Measurements from ENCODE around the gene SORCS2.

SORCS2 gene

GRCh38 chr4:7420661-7421040 lies 228.3 kb downstream of the SORCS2 start:
- H2AFZ ChIP-seq (ENCODE audit: low read depth, low read length): no peak overlapping the region
- H4K20me1 ChIP-seq (ENCODE audit: insufficient read depth, low read length): no peaks in the 10 kb centered on the region; the same call in 1 of the 2 replicates
- H3K4me2 ChIP-seq (ENCODE audit: insufficient read depth, low read length): no peak overlapping the region
- no peak overlapping the region for H3K9ac ChIP-seq (ENCODE audit: low read depth, low read length)
- H3K79me2 ChIP-seq (ENCODE audit: insufficient read depth, low read length): no peaks in the 10 kb centered on the region
- DNase-seq (no peak), ATAC-seq (ENCODE audit: insufficient read depth, low read depth) (no peak)
- no peak for TF ChIP-seq EZH2 (IDR thresholded peaks at IDR 0.05; ENCODE audit: borderline replicate concordance, low read depth, low read length, severe bottlenecking)
- no peak for TF ChIP-seq CTCF (IDR thresholded peaks at IDR 0.05; ENCODE audit: borderline replicate concordance, extremely low read depth, low read length, poor library complexity, severe bottlenecking)
- H3K9me3 ChIP-seq (ENCODE audit: insufficient read depth, low read length, severe bottlenecking): no peaks in the 10 kb centered on the region
- no peaks in the 10 kb centered on the region for H3K36me3 ChIP-seq (ENCODE audit: insufficient read depth, low read length)
- no peaks in the 10 kb centered on the region for H3K27me3 ChIP-seq (ENCODE audit: insufficient read depth, low read length, poor library complexity)
- H3K4me3 ChIP-seq (ENCODE audit: low read depth in 1 of 2, low read length in 2 of 2): no peak overlapping the region
- H3K27ac ChIP-seq (ENCODE audit: low read length): no peak overlapping the region
- no peaks in the 10 kb centered on the region for H3K4me1 ChIP-seq (ENCODE audit: insufficient read depth, low read length)

GRCh38 chr4:7421356-7422150 lies 229.2 kb downstream of the SORCS2 start:
- Histone ChIP-seq H2AFZ (ENCODE audit: low read depth, low read length) (no peak overlapping the region), H3K36me3 (ENCODE audit: insufficient read depth, low read length) (no peaks in the 10 kb centered on the region), H3K4me2 (ENCODE audit: insufficient read depth, low read length) (no peak overlapping the region), H3K27me3 (ENCODE audit: insufficient read depth, low read length, poor library complexity) (no peaks in the 10 kb centered on the region), H3K9ac (ENCODE audit: low read depth, low read length) (no peak overlapping the region), H3K9me3 (ENCODE audit: insufficient read depth, low read length, severe bottlenecking) (no peaks in the 10 kb centered on the region), H4K20me1 (ENCODE audit: insufficient read depth, low read length) (no peaks in the 10 kb centered on the region; the same call in 1 of the 2 replicates), H3K4me1 (ENCODE audit: insufficient read depth, low read length) (no peaks in the 10 kb centered on the region), H3K4me3 (ENCODE audit: low read depth in 1 of 2, low read length in 2 of 2) (no peak overlapping the region), H3K27ac (ENCODE audit: low read length) (no peak overlapping the region), H3K79me2 (ENCODE audit: insufficient read depth, low read length) (no peaks in the 10 kb centered on the region)
- TF ChIP-seq CTCF (IDR thresholded peaks at IDR 0.05; ENCODE audit: borderline replicate concordance, extremely low read depth, low read length, poor library complexity, severe bottlenecking): no peak
- no peak for TF ChIP-seq EZH2 (IDR thresholded peaks at IDR 0.05; ENCODE audit: borderline replicate concordance, low read depth, low read length, severe bottlenecking)
- ATAC-seq (ENCODE audit: insufficient read depth, low read depth) (no peak), DNase-seq (no peak)

- TF ChIP-seq EZH2 (IDR thresholded peaks at IDR 0.05; ENCODE audit: borderline replicate concordance, low read depth, low read length, severe bottlenecking): no peak
- no peak for TF ChIP-seq CTCF (IDR thresholded peaks at IDR 0.05; ENCODE audit: borderline replicate concordance, extremely low read depth, low read length, poor library complexity, severe bottlenecking)
- H3K4me2 ChIP-seq (ENCODE audit: insufficient read depth, low read length): no peak overlapping the region
- no peaks in the 10 kb centered on the region for H3K4me1 ChIP-seq (ENCODE audit: insufficient read depth, low read length)
- no peak overlapping the region for H2AFZ ChIP-seq (ENCODE audit: low read depth, low read length)
- ATAC-seq (ENCODE audit: insufficient read depth, low read depth) (no peak), DNase-seq (no peak)
- no peak overlapping the region for H3K4me3 ChIP-seq (ENCODE audit: low read depth in 1 of 2, low read length in 2 of 2)
- H3K9ac ChIP-seq (ENCODE audit: low read depth, low read length): no peak overlapping the region
- H3K79me2 ChIP-seq (ENCODE audit: insufficient read depth, low read length): no peaks in the 10 kb centered on the region
- H3K27me3 ChIP-seq (ENCODE audit: insufficient read depth, low read length, poor library complexity): no peaks in the 10 kb centered on the region
- no peaks in the 10 kb centered on the region for H3K9me3 ChIP-seq (ENCODE audit: insufficient read depth, low read length, severe bottlenecking)
- H4K20me1 ChIP-seq (ENCODE audit: insufficient read depth, low read length): no peaks in the 10 kb centered on the region; the same call in 1 of the 2 replicates
- H3K36me3 ChIP-seq (ENCODE audit: insufficient read depth, low read length): no peaks in the 10 kb centered on the region
- no peak overlapping the region for H3K27ac ChIP-seq (ENCODE audit: low read length)
These were observed 230.0 kb downstream of the SORCS2 start for GRCh38 chr4:7422151-7422897.
